K562 (cell line): ENCODE results near the gene ZNF593OS. TPM values are rescaled to one million over a fixed set of nuclear protein-coding genes. Genes with fewer than 3 reads are reported as not detected.

Source experiments
- CHD4 ChIP-seq: fragments of 200-600 bp; sonication (generic); IDR thresholded peaks from 3 replicates; pipeline ENCODE4 v1.6.1; 2012; ENCODE audit warnings: low read depth, mild to moderate bottlenecking, mixed read lengths, low read length, inconsistent platforms; ENCODE audit not compliant: insufficient read depth, insufficient replicate concordance, poor library complexity, severe bottlenecking
- ETV1 ChIP-seq: fragments of 450-650 bp; conservative IDR thresholded peaks from 2 replicates; pipeline ENCODE4 v1.6.1; 2016; ENCODE audit warnings: missing genetic modification characterization, control low read depth, low read depth, missing compliant biosample characterization
- FOXK2 ChIP-seq, 2 experiments: fragments of 450-650 bp; IDR thresholded peaks in 1 of 2; conservative IDR thresholded peaks in 1 of 2; 2 replicates each; pipeline ENCODE4 v1.6.1; 2016; ENCODE audit warnings: low read depth in 2 of 2, mild to moderate bottlenecking in 1 of 2
- LCOR ChIP-seq: sonication (generic); formaldehyde crosslinking; IDR thresholded peaks from 2 replicates; pipeline ENCODE4 v1.8.0; 2022; ENCODE audit warnings: mild to moderate bottlenecking, missing genetic modification reagents
- NFIC ChIP-seq: fragments of 450-650 bp; IDR thresholded peaks from 2 replicates; pipeline ENCODE4 v1.6.1; 2017; ENCODE audit warnings: mild to moderate bottlenecking, inconsistent platforms
- PCBP2 ChIP-seq: fragments of 200-400 bp; formaldehyde crosslinking; IDR thresholded peaks from 2 replicates; pipeline ENCODE4 v1.6.1; 2018; ENCODE audit warnings: low read length, low read depth, mild to moderate bottlenecking, moderate library complexity; ENCODE audit not compliant: poor library complexity, severe bottlenecking
- RERE ChIP-seq: sonication (generic); formaldehyde crosslinking; IDR thresholded peaks from 2 replicates; pipeline ENCODE4 v1.8.0; 2023; ENCODE audit warnings: missing genetic modification reagents, mild to moderate bottlenecking, borderline replicate concordance
- SETDB1 ChIP-seq: IDR thresholded peaks from one replicate; pipeline ENCODE4 v1.6.1; 2012; ENCODE audit warnings: low read length, control low read depth, inconsistent platforms
- TCF7 ChIP-seq: sonication (generic); IDR thresholded peaks from 2 replicates; pipeline ENCODE4 v1.6.1; 2016; ENCODE audit warnings: antibody characterized with exemption, borderline replicate concordance
- TRIM24 ChIP-seq, 2 experiments: fragments of 450-650 bp; IDR thresholded peaks; 2 replicates each; pipeline ENCODE4 v1.6.1; 2016
- TRIM25 ChIP-seq: fragments of 450-650 bp; IDR thresholded peaks from 2 replicates; pipeline ENCODE4 v1.7.0; 2016; ENCODE audit warnings: borderline replicate concordance
- ZBED1 ChIP-seq: IDR thresholded peaks from 2 replicates; pipeline ENCODE4 v1.6.1; 2014
- ZNF263 ChIP-seq: sonication (generic); formaldehyde crosslinking; IDR thresholded peaks from 2 replicates; pipeline ENCODE4 v1.8.0; 2022; ENCODE audit warnings: mild to moderate bottlenecking, missing genetic modification reagents, borderline replicate concordance
- ZNF766 ChIP-seq: fragments of 200-800 bp; sonication (Bioruptor generic); conservative IDR thresholded peaks from 2 replicates; pipeline ENCODE4 v1.6.1; 2016; ENCODE audit warnings: missing genetic modification characterization, missing compliant biosample characterization
- polyA plus RNA-seq, 8 experiments: library from polyadenylated mRNA; depleted of rRNA in 4 of 8; stranded (reverse) in 5 of 8; unstranded in 3 of 8; fragments of >200 nt; fragmentation: Nextera tagmentation in 2 of 8; fragmentation: Illumina TruSeq in 1 of 8; extraction: Ambion mirVana in 2 of 8; extraction: Trizol in 1 of 8; gene quantifications; 2 replicates each; pipeline versions ENCODE4 v1.2.1 to v1.2.3, GENCODE V29; 2011 to 2014; ENCODE audit warnings: inconsistent platforms in 1 of 8, missing spikeins in 1 of 8
- total RNA-seq, 7 experiments: library from RNA; depleted of rRNA in 6 of 7; stranded (reverse); fragments of >200 nt in 6 of 7; fragmentation: Illumina TruSeq in 2 of 7; extraction: Trizol in 2 of 7; gene quantifications; 2 replicates each; pipeline versions ENCODE4 v1.2.1 to v1.2.3, GENCODE V29; 2011 to 2021; ENCODE audit warnings: low replicate concordance in 1 of 7
- TF ChIP-seq, protein P1 (sequence below): sonication (generic); formaldehyde crosslinking; IDR thresholded peaks from 2 replicates; pipeline ENCODE4 v1.8.0; 2023; ENCODE audit warnings: mild to moderate bottlenecking, missing genetic modification reagents

The ZNF593OS gene
- total and polyA plus RNA-seq, 9 of the 15 experiments (the other 6 are each of a cell fraction or from before 2014, with no cell fraction given): 0.24 to 0.27 TPM; not detected in 7

DNA sequence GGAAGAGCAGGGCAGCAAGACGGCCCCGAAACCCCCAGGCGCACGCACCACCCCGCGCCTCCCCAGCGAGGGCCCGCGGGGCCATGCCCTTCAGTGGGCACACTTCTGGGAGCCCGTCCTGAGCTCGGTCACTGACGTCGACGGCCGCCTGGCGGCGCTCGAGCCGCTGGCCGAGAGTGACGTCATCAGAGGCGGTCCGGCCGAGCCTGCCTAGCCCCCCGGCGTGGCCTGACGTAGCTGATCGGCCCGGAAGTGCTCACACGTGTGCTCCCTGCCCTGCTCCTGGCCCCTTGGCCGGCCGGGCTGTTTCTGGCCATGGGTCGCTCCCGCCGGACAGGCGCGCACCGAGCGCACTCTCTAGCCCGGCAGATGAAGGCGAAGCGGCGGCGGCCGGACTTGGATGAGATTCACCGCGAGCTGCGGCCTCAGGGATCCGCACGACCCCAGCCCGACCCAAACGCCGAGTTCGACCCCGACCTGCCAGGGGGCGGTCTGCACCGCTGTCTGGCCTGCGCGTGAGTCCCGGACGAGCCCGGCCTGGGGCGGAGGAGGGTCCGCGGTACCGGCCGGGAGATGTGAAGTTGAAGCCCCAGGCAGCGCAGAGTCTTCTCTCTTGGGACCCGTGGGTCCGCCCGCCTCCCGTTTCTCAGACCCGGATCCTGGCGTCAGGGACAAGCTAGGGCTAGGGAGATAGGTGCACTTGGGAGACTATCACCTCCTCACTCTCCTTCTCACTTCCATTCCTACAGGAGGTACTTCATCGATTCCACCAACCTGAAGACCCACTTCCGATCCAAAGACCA, 1.8 kb downstream of the ZNF593OS start, which contains the start of gene ZNF593 (continued):
- TF ChIP-seq FOXK2 (conservative IDR thresholded peaks at IDR 0.05 in 1 of 2, IDR thresholded peaks at IDR 0.05 in 1 of 2; ENCODE audit: low read depth in 2 of 2) (peak in 1 of 2 experiments; percentile 76; a peak in 2 of 4 replicates), ETV1 (tag) (peak; percentile 91), CHD4 (peak; percentile 69), ZNF766 (CRISPR knock-in tag) (peak; percentile 66; the same call in 1 of the 2 replicates), TRIM25 (no peak), ZBED1 (peak; percentile 45; the same call in 1 of the 2 replicates), RERE (CRISPR knock-in tag) (0 out of 2 replicates have a peak, but pooled peaks have one; percentile 92), SETDB1 (peak; percentile 90), TCF7 (peak; percentile 81; the same call in 1 of the 2 replicates), TRIM24 (IDR thresholded peaks at IDR 0.05) (no peak; a peak in 1 of 4 replicates), PCBP2 (no peak), ZNF263 (peak; percentile 98), NFIC (peak; percentile 55; the same call in 1 of the 2 replicates), LCOR (CRISPR knock-in tag) (peak; percentile 96)
- TF ChIP-seq, protein P1, sequence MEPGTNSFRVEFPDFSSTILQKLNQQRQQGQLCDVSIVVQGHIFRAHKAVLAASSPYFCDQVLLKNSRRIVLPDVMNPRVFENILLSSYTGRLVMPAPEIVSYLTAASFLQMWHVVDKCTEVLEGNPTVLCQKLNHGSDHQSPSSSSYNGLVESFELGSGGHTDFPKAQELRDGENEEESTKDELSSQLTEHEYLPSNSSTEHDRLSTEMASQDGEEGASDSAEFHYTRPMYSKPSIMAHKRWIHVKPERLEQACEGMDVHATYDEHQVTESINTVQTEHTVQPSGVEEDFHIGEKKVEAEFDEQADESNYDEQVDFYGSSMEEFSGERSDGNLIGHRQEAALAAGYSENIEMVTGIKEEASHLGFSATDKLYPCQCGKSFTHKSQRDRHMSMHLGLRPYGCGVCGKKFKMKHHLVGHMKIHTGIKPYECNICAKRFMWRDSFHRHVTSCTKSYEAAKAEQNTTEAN (CRISPR knock-in tag): peak; percentile 79; the same call in 1 of the 2 replicates
